Small intestine (tissue), 7 donors: ENCODE measurements around the gene ELANE. TPM values are rescaled to one million over a fixed set of nuclear protein-coding genes. Genes with fewer than 3 reads are reported as not detected.

Experiments used
- DNase-seq, 2 donors: peaks; one replicate each; pipeline versions ENCODE4 v3.0.0 to v3.0.0-alpha.2; 2013
- FAIRE-seq: peaks from 2 replicates; lab custom pipeline; 2012; peaks lifted over from hg19 to GRCh38; lab: Jason Lieb, UNC
- H3K27ac ChIP-seq, 3 donors: one replicate each; pipeline ENCODE4 v1.5.1; 2013; ENCODE audit warnings: low read length in 2 of 3, mild to moderate bottlenecking in 2 of 3, control low read depth in 1 of 3, inconsistent platforms in 1 of 3, low read depth in 1 of 3, moderate library complexity in 1 of 3
- H3K27me3 ChIP-seq, 3 donors: one replicate each; pipeline ENCODE4 v1.6.1; 2013; ENCODE audit warnings: low read length in 3 of 3, inconsistent platforms in 1 of 3; ENCODE audit not compliant: control insufficient read depth in 3 of 3, insufficient read depth in 3 of 3
- H3K36me3 ChIP-seq, 3 donors: one replicate each; pipeline ENCODE4 v1.6.1; 2013; ENCODE audit warnings: low read length in 3 of 3, inconsistent platforms in 1 of 3, low read depth in 1 of 3, mild to moderate bottlenecking in 1 of 3, moderate library complexity in 1 of 3; ENCODE audit not compliant: control insufficient read depth in 3 of 3, insufficient read depth in 2 of 3
- H3K4me1 ChIP-seq, 3 donors: one replicate each; pipeline ENCODE4 v1.6.1; 2013; ENCODE audit warnings: low read length in 2 of 3, inconsistent platforms in 1 of 3, low read depth in 1 of 3, mild to moderate bottlenecking in 1 of 3, moderate library complexity in 1 of 3; ENCODE audit not compliant: control insufficient read depth in 3 of 3, insufficient read depth in 2 of 3
- H3K4me3 ChIP-seq, 3 donors: one replicate each; pipeline ENCODE4 v1.5.1; 2013; ENCODE audit warnings: low read length in 3 of 3, control low read depth in 1 of 3, inconsistent platforms in 1 of 3, low read depth in 1 of 3, mild to moderate bottlenecking in 1 of 3, moderate library complexity in 1 of 3
- H3K9me3 ChIP-seq, 2 donors: one replicate each; pipeline ENCODE4 v1.6.1; 2013; ENCODE audit warnings: low read depth in 1 of 2, low read length in 1 of 2; ENCODE audit not compliant: control insufficient read depth in 2 of 2, insufficient read depth in 1 of 2
- WGBS, 3 donors: extraction: QIAGEN DNeasy Blood & Tissue Kit; methylation state at CpG; one replicate each; pipeline ENCODE4 v1.1.7; 2013; 5-methylcytosine and 5-hydroxymethylcytosine counted together
- polyA plus RNA-seq, 4 donors: library from polyadenylated mRNA; stranded (reverse) in 3 of 4; unstranded in 1 of 4; fragments of 200-250 nt in 3 of 4; fragments of 120-200 nt in 1 of 4; gene quantifications; one replicate each; pipeline versions ENCODE4 v1.2.1 to v1.2.3, GENCODE V29; 2013
- donor health status: healthy with polysubstance abuse.
- donor health status: control.
- donor health status: control.
- donor health status: Bipolar disorder and iron deficiency.
- donor health status: healthy.

Gene ELANE
- polyA plus RNA-seq, 4 donors: 0.09 to 1.8 TPM; not detected in 2

DNA sequence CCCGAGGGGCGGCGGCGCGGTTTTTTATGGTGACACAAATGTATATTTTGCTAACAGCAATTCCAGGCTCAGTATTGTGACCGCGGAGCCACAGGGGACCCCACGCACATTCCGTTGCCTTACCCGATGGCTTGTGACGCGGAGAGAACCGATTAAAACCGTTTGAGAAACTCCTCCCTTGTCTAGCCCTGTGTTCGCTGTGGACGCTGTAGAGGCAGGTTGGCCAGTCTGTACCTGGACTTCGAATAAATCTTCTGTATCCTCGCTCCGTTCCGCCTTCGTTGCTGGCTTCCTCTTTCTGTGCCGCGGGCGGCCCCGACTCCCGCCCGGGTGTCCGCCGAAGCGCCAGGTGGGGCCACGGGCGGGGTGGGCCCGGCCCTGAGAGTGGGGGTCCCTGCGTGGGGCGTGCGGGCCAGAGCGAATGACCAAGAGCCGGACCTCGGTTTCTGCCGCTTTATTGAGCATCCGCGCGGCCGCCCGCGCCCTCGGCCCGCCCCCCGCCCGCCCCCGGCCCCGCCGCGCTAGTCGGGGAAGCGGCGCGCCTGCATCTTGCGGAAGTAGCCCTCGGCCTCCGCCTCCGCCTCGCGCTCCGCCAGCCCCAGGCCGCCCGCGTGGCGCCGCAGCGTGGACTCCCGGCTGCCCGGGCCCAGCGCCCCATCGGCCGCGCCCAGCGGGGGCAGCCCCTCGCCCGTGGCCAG is 39.9 kb upstream of the ELANE start:
- WGBS, 3 donors: 91 to 95% (median 93%) methylated on average over 62 to 80 of the region's 80 CpGs
- FAIRE-seq (no peak), DNase-seq (no peak)
- H3K36me3 ChIP-seq: peaks cover 31 to 77% (median 44%) of the 10 kb centered on the region in 3 donors
- peaks cover 0 to 3% of the 10 kb centered on the region in 2 donors for H3K9me3 ChIP-seq
- H3K27me3 ChIP-seq: no peaks in the 10 kb centered on the region
- H3K27ac ChIP-seq: no peak overlapping the region
- H3K4me1 ChIP-seq: no peaks in the 10 kb centered on the region
- no peak overlapping the region for H3K4me3 ChIP-seq

- no peak overlapping the region for H3K4me3 ChIP-seq
- whole genome bisulfite sequencing, 3 donors: 94 to 97% (median 97%) methylated on average over 38 to 72 of the region's 72 CpGs
- peaks cover 28 to 74% (median 41%) of the 10 kb centered on the region in 3 donors for H3K36me3 ChIP-seq
- no peak overlapping the region for H3K27ac ChIP-seq
- peaks cover 0 to 3% of the 10 kb centered on the region in 2 donors for H3K9me3 ChIP-seq
- FAIRE-seq: no peak
- no peaks in the 10 kb centered on the region for H3K27me3 ChIP-seq
- no peak for DNase-seq
- no peaks in the 10 kb centered on the region for H3K4me1 ChIP-seq
Observed at GRCh38 chr19:812747-813218, 39.3 kb upstream of the ELANE start.

DNA sequence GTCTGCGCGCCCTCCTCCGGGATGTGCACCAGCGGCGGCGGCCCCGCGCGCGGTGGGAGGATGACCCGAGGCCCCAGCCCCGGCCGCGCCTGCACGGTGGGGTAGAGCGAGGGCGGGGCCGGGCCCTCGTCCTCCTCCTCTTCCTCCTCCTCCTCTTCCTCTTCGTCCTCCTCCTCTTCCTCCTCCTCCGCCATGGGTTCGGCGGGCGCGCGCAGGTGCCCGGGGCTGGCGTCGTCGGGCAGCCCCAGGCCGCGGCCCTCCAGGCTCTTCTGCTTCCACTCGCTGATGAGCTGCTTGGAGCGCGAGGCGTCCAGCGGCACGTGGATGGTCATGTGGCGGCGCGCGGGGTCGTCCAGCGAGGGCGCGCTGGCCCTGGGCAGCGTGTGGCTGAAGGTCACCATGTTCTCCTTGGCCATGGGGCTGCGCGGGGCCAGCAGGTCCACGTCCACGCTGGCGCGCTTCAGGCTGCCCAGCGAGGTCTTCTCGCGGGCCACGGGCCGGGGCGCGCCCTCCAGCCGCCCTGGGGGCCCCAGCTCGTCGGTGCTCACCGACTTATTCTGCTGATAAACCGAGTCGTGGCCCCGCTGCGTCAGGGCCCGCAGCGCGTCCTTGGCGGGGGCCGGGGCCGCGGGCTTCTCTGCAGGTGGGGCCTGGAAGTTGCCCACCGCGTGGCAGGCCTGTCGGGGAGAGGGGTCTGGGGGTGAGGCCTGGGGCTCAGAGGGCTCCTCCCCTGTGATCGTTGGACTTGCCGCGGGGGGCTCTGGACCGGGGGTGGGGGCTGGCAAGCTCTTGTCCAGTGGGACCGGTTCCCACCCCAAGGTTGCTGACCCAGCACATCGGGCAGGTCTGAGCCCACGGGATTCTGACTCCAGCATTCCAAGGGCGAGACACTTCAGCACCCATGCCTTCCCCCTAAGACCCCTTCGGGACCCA is 38.6 kb upstream of the ELANE start:
- H3K4me1 ChIP-seq: no peaks in the 10 kb centered on the region
- peaks cover 23 to 67% (median 36%) of the 10 kb centered on the region in 3 donors for H3K36me3 ChIP-seq
- WGBS, 3 donors: 90 to 97% (median 93%) methylated on average over 51 to 87 of the region's 87 CpGs
- no peak overlapping the region for H3K27ac ChIP-seq
- no peak for DNase-seq
- no peak for FAIRE-seq
- H3K9me3 ChIP-seq: peaks cover 0 to 3% of the 10 kb centered on the region in 2 donors
- H3K27me3 ChIP-seq: no peaks in the 10 kb centered on the region
- H3K4me3 ChIP-seq: no peak overlapping the region

DNA sequence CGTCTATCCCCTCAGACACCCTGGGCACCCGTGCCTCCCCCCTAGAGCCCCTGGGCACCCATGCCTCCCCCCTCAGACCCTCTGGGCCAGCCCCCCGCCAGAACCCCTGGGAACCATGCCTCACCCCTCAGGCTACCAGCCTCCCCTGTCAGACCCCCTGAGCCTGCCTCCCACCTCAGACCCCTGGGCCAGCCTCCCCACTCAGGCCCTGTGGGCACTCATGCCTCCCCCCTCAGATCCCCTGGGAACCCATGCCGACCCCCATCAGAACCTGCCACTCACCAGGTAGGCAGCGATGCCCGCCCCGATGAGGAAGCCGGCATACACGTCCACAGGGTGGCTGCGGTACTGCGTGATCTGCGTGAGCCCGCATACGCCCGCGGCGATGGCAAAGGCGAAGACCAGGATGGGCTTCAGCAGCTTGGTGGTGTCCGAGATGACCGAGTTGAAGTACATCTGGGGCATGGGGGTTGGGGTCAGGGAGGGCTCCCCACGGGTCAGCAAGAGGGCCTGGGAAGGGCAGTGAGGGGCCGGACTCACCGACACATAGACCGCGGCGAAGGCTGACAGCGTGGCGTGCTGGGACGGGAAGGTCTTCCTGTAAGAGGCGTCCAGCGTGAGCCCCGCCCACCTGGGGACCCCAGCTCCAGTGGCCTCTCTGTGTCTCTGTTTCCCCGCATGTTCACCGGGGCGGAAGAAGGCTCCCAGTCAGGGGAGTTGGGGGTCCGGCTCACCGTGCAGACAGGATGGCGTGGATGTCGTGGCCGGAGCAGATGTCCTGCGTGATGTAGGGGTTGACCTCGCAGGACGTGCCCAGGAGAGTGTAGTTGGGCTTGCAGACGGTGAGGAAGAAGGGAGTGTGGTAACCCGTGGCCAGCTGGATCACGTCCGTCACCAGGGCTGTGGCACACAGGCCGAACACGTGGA is 37.7 kb upstream of the ELANE start:
- DNase-seq: no peak
- Histone ChIP-seq H3K9me3 (peaks cover 0 to 3% of the 10 kb centered on the region in 2 donors), H3K27ac (no peak overlapping the region), H3K4me1 (no peaks in the 10 kb centered on the region), H3K27me3 (no peaks in the 10 kb centered on the region), H3K4me3 (no peak overlapping the region), H3K36me3 (peaks cover 20 to 57% (median 31%) of the 10 kb centered on the region in 3 donors)
- no peak for FAIRE-seq
- 80 to 90% (median 85%) methylated on average over 48 to 49 of the region's 49 CpGs for WGBS, 3 donors

DNA sequence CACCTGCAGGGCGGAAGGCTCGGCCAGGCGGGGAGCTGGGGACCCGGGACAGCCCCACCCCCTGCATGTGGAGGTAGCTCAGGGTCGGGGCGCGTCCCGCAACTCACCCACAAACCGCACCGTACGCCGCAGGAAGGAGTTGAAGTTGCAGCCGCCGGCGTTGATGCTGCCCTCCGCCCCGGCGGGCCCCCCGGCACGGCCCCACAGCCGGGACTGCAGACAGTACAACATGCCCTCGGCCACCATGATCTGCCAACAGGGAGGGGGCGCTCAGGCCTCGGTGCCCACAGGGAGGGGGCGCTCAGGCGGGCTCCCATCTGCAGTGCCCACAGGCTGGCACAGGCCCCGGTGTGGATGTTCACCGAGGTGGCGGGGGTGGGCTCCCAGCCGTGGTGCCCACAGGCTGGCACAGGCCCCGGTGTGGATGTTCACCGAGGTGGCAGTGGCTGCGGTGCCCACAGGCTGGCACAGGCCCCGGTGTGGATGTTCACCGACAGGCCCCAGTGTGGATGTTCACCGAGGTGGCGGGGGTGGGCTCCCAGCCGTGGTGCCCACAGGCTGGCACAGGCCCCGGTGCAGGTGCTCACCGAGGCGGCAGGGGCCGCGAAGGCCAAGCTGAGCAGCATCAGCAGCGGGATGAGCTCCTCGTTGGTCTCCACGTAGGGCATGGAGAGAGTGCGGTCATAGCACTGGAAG is 36.9 kb upstream of the ELANE start:
- Histone ChIP-seq H3K36me3 (peaks cover 18 to 49% (median 25%) of the 10 kb centered on the region in 3 donors), H3K4me3 (no peak overlapping the region), H3K27ac (no peak overlapping the region), H3K4me1 (no peaks in the 10 kb centered on the region), H3K9me3 (peaks cover 0 to 3% of the 10 kb centered on the region in 2 donors), H3K27me3 (peaks cover 0 to 3% (median 0%) of the 10 kb centered on the region in 3 donors)
- WGBS, 3 donors: 85 to 93% (median 91%) methylated on average over 37 to 47 of the region's 47 CpGs
- no peak for FAIRE-seq
- no peak for DNase-seq

- H3K9me3 ChIP-seq: peaks cover 0 to 3% of the 10 kb centered on the region in 2 donors
- H3K27me3 ChIP-seq: peaks cover 0 to 3% (median 3%) of the 10 kb centered on the region in 3 donors
- peaks cover 11 to 42% (median 18%) of the 10 kb centered on the region in 3 donors for H3K36me3 ChIP-seq
- H3K4me3 ChIP-seq: no peak overlapping the region
- no peak overlapping the region for H3K27ac ChIP-seq
- 93 to 97% (median 94%) methylated on average over 10 to 13 of the region's 13 CpGs for WGBS, 3 donors
- H3K4me1 ChIP-seq: no peaks in the 10 kb centered on the region
- FAIRE-seq (no peak), DNase-seq (no peak)
Observed at GRCh38 chr19:815775-816499, 36.2 kb upstream of the ELANE start.

DNA sequence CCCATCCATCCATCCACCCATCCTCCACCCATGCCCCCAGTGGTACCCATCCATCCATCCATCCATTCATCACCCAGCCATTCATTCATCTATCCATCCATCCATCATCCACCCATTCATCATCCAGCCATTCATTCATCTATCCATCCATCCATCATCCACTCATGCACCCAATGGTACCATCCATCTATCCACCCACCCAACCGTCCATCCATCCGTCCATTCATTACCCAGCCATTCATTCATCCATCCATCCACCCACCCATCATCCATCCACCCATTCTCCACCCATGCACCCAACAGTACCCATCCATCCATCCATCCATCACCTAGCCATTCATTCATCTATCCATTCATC is 35.6 kb upstream of the ELANE start:
- Histone ChIP-seq H3K27me3 (peaks cover 0 to 3% (median 3%) of the 10 kb centered on the region in 3 donors), H3K4me3 (no peak overlapping the region), H3K27ac (no peak overlapping the region), H3K9me3 (peaks cover 0 to 3% of the 10 kb centered on the region in 2 donors), H3K36me3 (peaks cover 9 to 37% (median 15%) of the 10 kb centered on the region in 3 donors), H3K4me1 (no peaks in the 10 kb centered on the region)
- 92 to 95% (median 94%) methylated on average over 2 of the region's 2 CpGs for WGBS, 3 donors
- DNase-seq (no peak), FAIRE-seq (no peak)
